D721Med (cell line): ENCODE results near the gene MSL3.
A peak's percentile ranks its signal among the peaks of the same experiment; 100 is the strongest.

ENCODE experiments used
- DNase-seq: peaks from one replicate; pipeline ENCODE4 v3.0.0; 2011; ENCODE audit warnings: low spot score; ENCODE audit not compliant: insufficient read length
- FAIRE-seq: peaks from 2 replicates; lab custom pipeline; 2011; peaks lifted over from hg19 to GRCh38; lab: Jason Lieb, UNC
- CTCF ChIP-seq: IDR thresholded peaks from 2 replicates; pipeline ENCODE4 v1.5.1; 2012; ENCODE audit warnings: mild to moderate bottlenecking, control low read depth; ENCODE audit not compliant: insufficient read depth; ENCODE audit errors: missing control alignments

The MSL3 gene

GRCh38 chrX:11757719-11758399, at the start of gene MSL3:
TSS of gene MSL3 (plus strand) at chrX:11758237. CDS start at chrX:11758264, 27 bp downstream.
- TF ChIP-seq CTCF = no peak
- DNase-seq (no peak), FAIRE-seq (no peak)

- DNase-seq (no peak), FAIRE-seq (no peak)
- TF ChIP-seq CTCF = no peak
Observed at GRCh38 chrX:11722304-11722703, 35.7 kb upstream of the MSL3 start.

- FAIRE-seq (no peak), DNase-seq (no peak)
- TF ChIP-seq CTCF = peak; percentile 56
Observed at GRCh38 chrX:11724122-11725017, 33.7 kb upstream of the MSL3 start.

GRCh38 chrX:11725631-11726442, 32.2 kb upstream of the MSL3 start:
- DNase-seq (no peak), FAIRE-seq (no peak)
- TF ChIP-seq CTCF = no peak

GRCh38 chrX:11728556-11728955, 29.5 kb upstream of the MSL3 start:
- no peak for FAIRE-seq
- TF ChIP-seq CTCF = no peak

GRCh38 chrX:11733614-11734013, 24.4 kb upstream of the MSL3 start:
- DNase-seq = no peak
- no peak for FAIRE-seq
- TF ChIP-seq CTCF = no peak

More at GRCh38 chrX:11728556-11728955, 29.5 kb upstream of the MSL3 start:
- DNase-seq = no peak
